ENCODE results near the gene TSPAN9.

The TSPAN9 gene

DNA sequence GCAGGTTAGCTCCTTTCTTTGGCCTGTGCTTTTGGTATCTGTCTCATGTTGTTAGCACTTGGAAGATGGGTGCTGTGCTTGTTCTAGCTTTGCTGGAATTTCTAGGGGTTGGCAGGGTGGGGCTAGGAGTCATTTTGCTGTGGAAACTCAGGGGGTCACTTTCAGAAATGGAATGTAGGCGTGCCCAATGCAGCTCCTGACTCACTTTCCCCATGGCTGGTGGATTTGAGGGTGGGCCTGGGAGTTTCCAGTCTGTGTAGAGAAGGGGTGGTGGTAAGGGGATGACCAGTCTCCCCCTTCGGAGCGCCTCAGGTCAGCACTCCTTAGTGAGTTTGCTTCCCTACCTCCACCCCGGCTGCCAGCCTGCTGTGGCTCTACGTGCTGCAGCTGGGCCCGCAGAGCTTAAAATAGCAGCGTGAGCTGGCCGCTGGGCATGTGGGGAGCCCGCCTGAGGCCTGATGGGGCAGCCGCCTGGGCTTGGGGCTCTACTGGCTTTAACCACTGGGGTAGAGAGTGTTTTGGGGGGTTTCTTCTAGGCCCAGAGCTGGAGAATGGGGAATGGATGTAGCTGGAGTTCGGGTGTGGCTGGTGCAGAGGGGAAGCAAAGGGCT lies 108.2 kb downstream of the TSPAN9 start:
- no peaks in the 10 kb centered on the region for H3K36me3 ChIP-seq (ENCODE audit: insufficient read depth, low read length)
- TF ChIP-seq POLR2AphosphoS5 (IDR thresholded peaks at IDR 0.05; ENCODE audit: borderline replicate concordance, low read depth, low read length) (no peak), EZH2 (IDR thresholded peaks at IDR 0.05) (no peak), FOXP2 (optimal IDR thresholded peaks at IDR 0.05; ENCODE audit: control extremely low read depth, extremely low read length, insufficient read depth) (no peak)
- no peak overlapping the region for H3K27ac ChIP-seq
- no peaks in the 10 kb centered on the region for H3K9me3 ChIP-seq (ENCODE audit: low read depth, low read length)
- no peak overlapping the region for H3K9ac ChIP-seq (ENCODE audit: insufficient read length)
- no peak for DNase-seq (ENCODE audit: low read depth, low spot score)
- no peak overlapping the region for H3K4me3 ChIP-seq

DNA sequence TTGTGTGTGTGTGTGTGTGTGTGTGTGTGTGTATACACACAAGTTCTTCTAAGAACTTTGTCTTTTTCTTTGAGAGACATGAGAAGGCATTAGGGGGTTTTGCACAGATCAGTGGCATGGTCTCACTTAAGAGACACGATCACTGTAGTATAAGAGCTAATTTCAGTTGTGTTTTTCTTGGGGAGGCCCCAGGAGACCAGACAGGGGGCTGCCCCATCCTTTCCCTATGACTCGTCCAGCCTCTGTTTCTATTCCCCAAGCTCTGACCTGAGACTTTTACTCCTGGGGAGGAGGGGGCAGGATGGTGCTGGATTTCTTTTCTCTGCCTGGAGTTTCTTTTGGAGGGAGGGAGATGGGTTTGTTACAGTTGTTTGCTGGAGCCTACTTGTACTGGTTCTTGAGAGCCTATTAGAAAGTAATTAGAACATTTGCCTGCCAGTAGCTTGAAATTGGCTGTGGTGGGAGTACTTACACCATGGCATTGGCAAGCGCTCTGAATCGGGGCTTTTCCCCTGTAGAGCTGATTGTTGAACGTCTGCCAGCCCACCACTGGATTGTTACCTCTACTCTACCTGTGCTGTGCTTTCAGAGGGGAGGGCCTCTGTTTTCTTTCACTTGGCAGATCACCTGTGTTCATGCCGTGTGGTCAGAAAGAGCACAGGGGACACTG lies 109.5 kb downstream of the TSPAN9 start:
- H3K4me3 ChIP-seq: no peak overlapping the region
- H3K27ac ChIP-seq: no peak overlapping the region
- H3K36me3 ChIP-seq (ENCODE audit: insufficient read depth, low read length): no peaks in the 10 kb centered on the region
- no peak for TF ChIP-seq EZH2 (IDR thresholded peaks at IDR 0.05)
- no peak for TF ChIP-seq POLR2AphosphoS5 (IDR thresholded peaks at IDR 0.05; ENCODE audit: borderline replicate concordance, low read depth, low read length)
- no peak for TF ChIP-seq FOXP2 (optimal IDR thresholded peaks at IDR 0.05; ENCODE audit: control extremely low read depth, extremely low read length, insufficient read depth)
- no peaks in the 10 kb centered on the region for H3K9me3 ChIP-seq (ENCODE audit: low read depth, low read length)
- DNase-seq (ENCODE audit: low read depth, low spot score): no peak
- no peak overlapping the region for H3K9ac ChIP-seq (ENCODE audit: insufficient read length)

DNA sequence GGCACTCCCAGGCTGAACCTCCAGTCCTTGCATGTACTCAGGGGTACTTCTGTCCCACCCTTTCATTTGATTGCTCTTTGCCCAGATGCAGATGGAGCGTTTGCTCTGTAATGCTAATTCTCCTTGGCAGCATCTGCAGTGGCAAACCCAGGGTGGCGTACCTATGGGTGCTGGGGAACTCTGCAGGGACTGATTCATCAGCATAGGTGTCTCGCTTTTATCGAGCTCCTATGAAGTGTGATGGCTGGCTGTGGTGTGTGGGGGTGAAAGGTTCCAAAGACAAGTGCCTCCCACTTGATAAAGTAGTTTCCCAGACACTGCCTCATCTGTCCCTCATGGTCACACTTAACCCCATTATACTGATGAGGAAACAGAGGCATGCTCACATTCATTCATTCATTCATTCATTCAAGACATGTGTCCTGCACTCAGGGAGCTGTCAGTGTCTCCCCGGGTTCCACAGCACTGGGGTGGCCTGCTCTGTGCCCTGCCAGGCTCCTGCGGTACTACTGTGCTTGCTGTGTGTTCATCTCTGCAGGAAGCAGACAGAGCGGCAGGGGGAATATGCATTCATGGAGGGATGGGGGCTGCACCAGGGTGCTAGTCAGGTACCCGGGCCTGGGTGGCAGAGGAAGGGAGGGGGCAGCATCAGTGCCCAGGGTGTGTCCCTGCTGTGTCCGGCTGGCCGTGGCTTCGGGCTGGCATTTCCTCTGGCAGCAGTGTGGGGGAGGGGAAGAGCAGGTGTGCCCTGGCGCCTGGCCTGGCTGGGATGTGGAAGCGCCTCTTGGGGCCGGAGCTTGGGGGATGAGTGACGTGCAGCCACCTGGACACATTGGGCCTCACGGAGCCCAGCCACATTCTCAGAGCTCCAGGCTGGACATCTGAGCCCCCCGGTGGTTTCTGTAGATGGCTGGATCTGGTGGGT lies 110.9 kb downstream of the TSPAN9 start:
- no peak for DNase-seq (ENCODE audit: low read depth, low spot score)
- no peak for TF ChIP-seq FOXP2 (optimal IDR thresholded peaks at IDR 0.05; ENCODE audit: control extremely low read depth, extremely low read length, insufficient read depth)
- TF ChIP-seq POLR2AphosphoS5 (IDR thresholded peaks at IDR 0.05; ENCODE audit: borderline replicate concordance, low read depth, low read length): no peak
- no peak for TF ChIP-seq EZH2 (IDR thresholded peaks at IDR 0.05)
- no peaks in the 10 kb centered on the region for H3K9me3 ChIP-seq (ENCODE audit: low read depth, low read length)
- no peak overlapping the region for H3K4me3 ChIP-seq
- no peak overlapping the region for H3K9ac ChIP-seq (ENCODE audit: insufficient read length)
- H3K27ac ChIP-seq: no peak overlapping the region
- H3K36me3 ChIP-seq (ENCODE audit: insufficient read depth, low read length): no peaks in the 10 kb centered on the region

DNA sequence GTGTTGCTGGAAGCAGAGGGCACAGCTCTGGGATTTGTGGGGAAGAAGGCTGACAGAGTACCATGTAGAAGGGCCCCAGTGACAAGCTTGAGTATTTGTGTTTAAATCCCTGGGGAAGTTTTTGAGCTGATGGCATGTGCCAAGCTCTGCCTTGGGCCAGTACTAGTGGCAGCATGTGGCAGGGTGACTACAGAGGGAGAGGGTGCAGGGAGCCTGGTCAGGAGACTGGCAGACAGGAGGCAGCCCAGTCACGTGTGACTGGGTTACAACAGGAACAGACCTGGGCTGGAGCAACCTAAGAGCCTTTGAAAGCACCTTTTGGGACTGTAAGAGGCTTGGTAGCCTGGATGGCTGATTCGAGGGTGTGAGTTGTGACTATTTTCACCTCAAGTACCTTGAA lies 112.1 kb downstream of the TSPAN9 start:
- H3K9me3 ChIP-seq (ENCODE audit: low read depth, low read length): no peaks in the 10 kb centered on the region
- H3K36me3 ChIP-seq (ENCODE audit: insufficient read depth, low read length): no peaks in the 10 kb centered on the region
- no peak for TF ChIP-seq POLR2AphosphoS5 (IDR thresholded peaks at IDR 0.05; ENCODE audit: borderline replicate concordance, low read depth, low read length)
- TF ChIP-seq FOXP2 (optimal IDR thresholded peaks at IDR 0.05; ENCODE audit: control extremely low read depth, extremely low read length, insufficient read depth): no peak
- no peak for TF ChIP-seq EZH2 (IDR thresholded peaks at IDR 0.05)
- H3K4me3 ChIP-seq: no peak overlapping the region
- H3K27ac ChIP-seq: no peak overlapping the region
- H3K9ac ChIP-seq (ENCODE audit: insufficient read length): no peak overlapping the region
- no peak for DNase-seq (ENCODE audit: low read depth, low spot score)

DNA sequence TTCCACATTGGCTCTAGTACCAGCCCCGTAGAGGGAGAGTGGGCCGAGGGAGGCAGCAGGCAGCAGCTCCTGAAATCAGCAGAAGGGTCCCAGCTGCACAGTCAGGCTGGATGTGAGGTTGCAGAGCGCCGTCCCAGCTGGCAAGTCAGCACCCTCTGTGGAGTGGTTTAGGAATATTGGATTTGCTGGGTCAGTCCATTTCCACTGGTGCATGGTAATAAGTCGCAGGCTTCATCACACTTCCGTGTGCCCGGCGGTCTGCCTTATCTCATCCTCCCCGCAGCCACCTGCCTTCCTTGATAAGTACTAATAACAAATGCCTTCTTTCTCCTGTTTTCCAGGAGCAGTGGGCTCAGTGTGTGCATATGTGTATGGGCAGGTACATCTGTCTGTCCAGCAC lies 112.9 kb downstream of the TSPAN9 start:
- no peaks in the 10 kb centered on the region for H3K36me3 ChIP-seq (ENCODE audit: insufficient read depth, low read length)
- no peak for TF ChIP-seq FOXP2 (optimal IDR thresholded peaks at IDR 0.05; ENCODE audit: control extremely low read depth, extremely low read length, insufficient read depth)
- no peak overlapping the region for H3K4me3 ChIP-seq
- H3K9ac ChIP-seq (ENCODE audit: insufficient read length): no peak overlapping the region
- no peak for DNase-seq (ENCODE audit: low read depth, low spot score)
- H3K9me3 ChIP-seq (ENCODE audit: low read depth, low read length): no peaks in the 10 kb centered on the region
- no peak overlapping the region for H3K27ac ChIP-seq

DNA sequence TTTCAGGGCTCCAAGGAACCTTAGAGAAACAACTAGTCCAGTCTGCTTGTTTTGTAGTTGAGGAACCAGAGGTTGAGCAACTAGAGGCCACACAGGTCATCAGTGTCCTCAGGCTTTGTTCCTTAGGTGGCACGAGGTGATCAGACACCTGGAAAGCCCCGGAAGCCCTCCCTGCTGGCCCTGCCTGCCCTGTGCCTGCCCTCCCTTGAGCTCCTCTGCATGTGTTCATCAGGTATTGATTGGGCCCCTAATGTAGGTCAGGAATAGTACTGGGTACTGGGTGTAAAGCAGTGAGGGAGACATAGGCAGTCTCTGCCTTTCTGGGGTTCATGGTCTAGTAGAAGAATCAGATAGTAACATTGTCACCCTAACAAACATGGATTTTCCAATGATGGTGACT lies 114.3 kb downstream of the TSPAN9 start:
- H3K9ac ChIP-seq (ENCODE audit: insufficient read length): no peak overlapping the region
- DNase-seq (ENCODE audit: low read depth, low spot score): no peak
- TF ChIP-seq FOXP2 (optimal IDR thresholded peaks at IDR 0.05; ENCODE audit: control extremely low read depth, extremely low read length, insufficient read depth): no peak
- TF ChIP-seq EZH2 (IDR thresholded peaks at IDR 0.05): no peak
- TF ChIP-seq POLR2AphosphoS5 (IDR thresholded peaks at IDR 0.05; ENCODE audit: borderline replicate concordance, low read depth, low read length): no peak

DNA sequence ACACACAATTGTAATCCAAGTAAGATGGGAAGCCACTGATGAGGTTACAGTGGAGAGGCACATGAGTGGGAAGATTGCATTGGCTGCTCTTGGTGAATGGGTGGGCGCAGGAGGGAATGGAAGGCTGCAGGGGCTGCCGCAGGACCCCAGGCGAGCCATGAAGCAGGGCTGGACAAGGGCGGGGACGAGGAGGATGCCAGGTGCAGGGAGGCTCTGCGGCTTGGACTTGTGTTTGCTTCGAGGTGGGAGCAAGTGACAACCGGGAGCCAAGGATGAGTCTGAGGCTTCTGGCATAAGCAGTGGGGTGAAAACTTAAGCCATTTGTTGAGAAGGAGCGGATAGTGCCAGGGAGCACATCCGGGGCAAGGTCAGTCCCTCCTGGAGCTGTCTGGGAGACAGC lies 115.0 kb downstream of the TSPAN9 start:
- DNase-seq (ENCODE audit: low read depth, low spot score): no peak
- H3K9me3 ChIP-seq (ENCODE audit: low read depth, low read length): no peaks in the 10 kb centered on the region

More for the DNA sequence above, 114.3 kb downstream of the TSPAN9 start:
- Histone ChIP-seq H3K9me3 (ENCODE audit: low read depth, low read length) (no peaks in the 10 kb centered on the region), H3K4me3 (no peak overlapping the region), H3K27ac (no peak overlapping the region), H3K36me3 (ENCODE audit: insufficient read depth, low read length) (no peaks in the 10 kb centered on the region)

DNA sequence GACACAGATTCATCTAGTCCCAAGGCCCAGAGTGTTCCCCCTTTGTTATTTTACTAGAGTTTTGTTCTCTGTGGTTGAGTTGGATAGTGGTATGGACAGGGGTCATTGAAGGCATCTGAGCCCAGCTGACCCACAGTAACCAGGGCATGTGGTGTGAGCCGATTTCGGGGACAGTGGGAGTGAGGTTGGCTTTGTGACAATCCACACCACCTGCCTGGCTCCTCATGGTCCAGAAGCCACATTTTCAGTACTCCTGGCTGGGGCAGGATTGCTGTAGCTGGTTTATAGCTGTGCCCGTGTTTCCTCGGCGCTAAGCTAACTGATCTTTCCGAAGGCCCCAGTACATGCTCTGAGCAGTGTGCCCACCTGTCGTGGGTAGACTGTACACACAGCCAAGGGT lies 116.0 kb downstream of the TSPAN9 start:
- H3K9me3 ChIP-seq (ENCODE audit: low read depth, low read length): no peaks in the 10 kb centered on the region
- TF ChIP-seq EZH2 (IDR thresholded peaks at IDR 0.05) (no peak), FOXP2 (optimal IDR thresholded peaks at IDR 0.05; ENCODE audit: control extremely low read depth, extremely low read length, insufficient read depth) (no peak), POLR2AphosphoS5 (IDR thresholded peaks at IDR 0.05; ENCODE audit: borderline replicate concordance, low read depth, low read length) (no peak)
- no peaks in the 10 kb centered on the region for H3K36me3 ChIP-seq (ENCODE audit: insufficient read depth, low read length)
- DNase-seq (ENCODE audit: low read depth, low spot score): no peak
- H3K4me3 ChIP-seq: no peak overlapping the region
- no peak overlapping the region for H3K9ac ChIP-seq (ENCODE audit: insufficient read length)
- no peak overlapping the region for H3K27ac ChIP-seq

More for the DNA sequence above, 115.0 kb downstream of the TSPAN9 start:
- H3K9ac ChIP-seq (ENCODE audit: insufficient read length): no peak overlapping the region
- TF ChIP-seq POLR2AphosphoS5 (IDR thresholded peaks at IDR 0.05; ENCODE audit: borderline replicate concordance, low read depth, low read length) (no peak), FOXP2 (optimal IDR thresholded peaks at IDR 0.05; ENCODE audit: control extremely low read depth, extremely low read length, insufficient read depth) (no peak), EZH2 (IDR thresholded peaks at IDR 0.05) (no peak)
- H3K4me3 ChIP-seq: no peak overlapping the region
- no peaks in the 10 kb centered on the region for H3K36me3 ChIP-seq (ENCODE audit: insufficient read depth, low read length)
- no peak overlapping the region for H3K27ac ChIP-seq

Data from SK-N-MC (cell line).